OCI-M2 (cell line): ENCODE data around the gene POTEH.
"Not testable (repeated sequence)": the region's sequence is repeated elsewhere in the genome, so short reads cannot be mapped to it uniquely, and the experiment has no call there.

Source experiments
- DNase-seq: peaks from one replicate; lab custom pipeline; 2025; ENCODE audit not compliant: unreplicated experiment; lab: John Stamatoyannopoulos, UW

Gene POTEH

GRCh38 chr22:15734411-15734810 is 44.6 kb downstream of the POTEH start:
- DNase-seq: not testable (repeated sequence)

- not testable (repeated sequence) for DNase-seq
These were observed 48.5 kb downstream of the POTEH start for GRCh38 chr22:15738157-15738908.

- DNase-seq: not testable (repeated sequence)
These were observed 49.1 kb downstream of the POTEH start for GRCh38 chr22:15738909-15739391.

GRCh38 chr22:15747636-15748323 is 58.0 kb downstream of the POTEH start:
- DNase-seq: not testable (repeated sequence)

GRCh38 chr22:15749181-15749970 is 59.5 kb downstream of the POTEH start:
- DNase-seq: not testable (repeated sequence)

GRCh38 chr22:15759443-15760097 is 69.7 kb downstream of the POTEH start:
- DNase-seq: not testable (repeated sequence)

- not testable (repeated sequence) for DNase-seq
These were observed 70.7 kb downstream of the POTEH start for GRCh38 chr22:15760388-15761150.

- DNase-seq: not testable (repeated sequence)
These were observed 71.4 kb downstream of the POTEH start for GRCh38 chr22:15761151-15761777.

GRCh38 chr22:15763559-15763958 is 73.7 kb downstream of the POTEH start:
- not testable (repeated sequence) for DNase-seq
